T-helper 9 cell (primary cell): ENCODE results near the gene FRMD4A.

Experiments used
- DNase-seq: peaks from one replicate; pipeline ENCODE4 v3.0.0-alpha.2; 2020

The FRMD4A gene

DNA sequence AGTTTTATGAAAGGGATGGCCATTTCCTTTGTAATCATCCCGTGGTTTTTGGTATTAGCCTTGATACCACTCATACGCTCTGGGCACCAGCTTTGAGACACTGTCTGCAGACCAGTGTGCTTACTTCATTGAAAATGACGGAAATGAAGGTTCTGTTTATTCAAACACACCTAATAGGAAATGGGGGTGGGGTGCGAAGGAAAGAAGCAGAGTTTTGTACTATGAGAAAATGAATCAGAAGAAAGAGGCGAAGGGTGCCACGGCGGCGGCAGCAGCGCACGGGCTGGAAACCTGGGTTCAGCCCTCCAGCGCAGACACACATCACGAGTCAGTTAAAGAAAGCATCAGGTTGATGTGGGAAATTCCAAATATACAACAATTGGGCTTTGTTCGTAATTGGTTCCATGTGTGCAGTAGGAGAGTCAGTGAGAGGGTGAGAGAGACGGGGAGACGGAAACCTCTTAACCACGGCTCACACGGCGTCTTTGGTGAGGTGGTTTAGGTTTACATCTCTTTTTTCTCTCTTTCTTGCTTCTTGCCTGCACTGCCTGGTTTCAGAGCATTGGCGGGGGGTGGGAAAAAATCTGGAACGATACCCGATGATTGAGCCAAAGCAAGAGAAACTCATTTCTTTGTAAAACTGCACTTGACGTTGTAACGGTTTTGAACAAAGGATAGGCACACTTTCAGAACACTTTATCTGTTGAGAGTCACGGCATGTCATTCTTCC lies 321.2 kb downstream of the FRMD4A start:
- DNase-seq, result peak; percentile 55

DNA sequence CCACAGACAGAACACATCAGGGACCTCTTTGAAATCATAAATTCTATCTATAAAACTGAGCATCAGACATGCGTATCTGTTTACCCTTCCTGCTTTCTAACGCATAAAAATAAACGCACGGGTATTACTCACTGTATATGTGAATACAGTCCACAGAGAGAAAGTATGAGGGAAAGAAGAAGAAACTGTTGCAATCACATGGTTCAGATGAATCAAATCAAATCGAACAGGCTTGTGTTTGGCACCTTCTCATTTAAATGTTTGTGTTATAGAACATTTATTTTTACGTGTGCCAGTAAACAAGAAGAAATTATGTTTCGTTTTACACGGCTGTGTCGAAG lies 322.0 kb downstream of the FRMD4A start:
- no peak for DNase-seq

GRCh38 chr10:14004536-14004935 lies 326.2 kb downstream of the FRMD4A start:
- DNase-seq, result no peak

DNA sequence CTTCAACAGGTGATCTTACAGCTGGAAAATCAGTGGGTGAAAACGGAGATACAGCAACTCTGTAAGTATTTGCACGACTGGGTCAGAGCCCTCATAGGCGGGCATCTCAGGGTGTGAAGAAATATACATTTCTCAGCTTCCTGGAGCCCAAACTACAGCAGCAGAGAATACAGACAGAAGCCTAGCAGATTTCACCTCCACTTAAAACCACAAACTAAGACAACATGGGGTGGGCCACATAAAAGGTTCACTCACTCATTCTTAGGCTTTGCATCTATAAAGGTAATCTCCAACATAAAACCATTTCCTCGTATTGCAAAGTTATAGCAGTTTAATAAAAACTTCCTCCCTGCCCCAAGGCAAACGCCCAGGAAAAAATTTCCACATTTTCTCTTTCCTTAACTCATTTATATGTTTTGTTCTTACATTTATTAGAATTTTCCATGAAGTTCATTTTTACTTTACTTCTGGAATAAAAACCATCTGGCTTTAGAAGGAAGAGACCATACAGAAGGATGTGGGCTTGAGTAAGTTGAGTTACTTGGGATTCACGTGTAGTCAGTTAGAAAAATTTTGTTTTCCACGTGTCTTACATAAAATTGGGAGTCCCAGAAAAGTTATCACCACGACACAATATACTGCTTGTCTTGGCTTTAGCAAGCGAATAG lies 327.1 kb downstream of the FRMD4A start:
- DNase-seq, result no peak

- no peak for DNase-seq
These were observed 329.3 kb downstream of the FRMD4A start for GRCh38 chr10:14001298-14002040.

DNA sequence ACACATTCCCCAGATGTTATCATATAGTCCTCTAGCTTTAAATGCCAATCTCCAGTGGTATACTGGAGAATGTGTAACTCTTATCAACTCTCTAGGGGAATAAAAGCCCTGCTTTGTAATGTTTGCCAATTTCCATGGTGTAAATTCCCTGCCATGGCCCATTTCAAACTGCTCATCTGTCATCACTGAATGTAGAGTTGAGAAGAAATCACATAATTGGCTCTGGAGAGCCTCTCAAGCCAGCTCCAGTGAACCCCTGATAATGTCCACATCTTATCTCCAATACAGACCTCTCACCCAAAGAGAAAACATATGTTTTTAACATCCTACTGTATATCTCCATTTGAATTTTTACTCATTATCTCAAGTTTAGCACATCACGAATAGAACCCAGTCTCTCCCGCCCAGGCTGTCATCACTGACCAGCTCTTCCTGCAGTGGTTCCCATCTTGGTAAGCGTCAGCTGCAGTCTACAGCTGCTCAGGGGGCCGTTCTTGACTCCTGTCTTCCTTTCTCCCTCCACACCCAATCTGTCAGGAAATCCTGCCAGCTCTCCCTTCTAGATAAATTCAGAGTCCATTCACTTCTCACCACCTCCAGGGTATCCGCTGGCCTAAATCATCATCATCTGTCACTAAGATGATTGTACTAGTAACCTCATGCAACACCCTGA lies 332.4 kb downstream of the FRMD4A start:
- no peak for DNase-seq

GRCh38 chr10:13997650-13998049 lies 333.1 kb downstream of the FRMD4A start:
- DNase-seq, result no peak

DNA sequence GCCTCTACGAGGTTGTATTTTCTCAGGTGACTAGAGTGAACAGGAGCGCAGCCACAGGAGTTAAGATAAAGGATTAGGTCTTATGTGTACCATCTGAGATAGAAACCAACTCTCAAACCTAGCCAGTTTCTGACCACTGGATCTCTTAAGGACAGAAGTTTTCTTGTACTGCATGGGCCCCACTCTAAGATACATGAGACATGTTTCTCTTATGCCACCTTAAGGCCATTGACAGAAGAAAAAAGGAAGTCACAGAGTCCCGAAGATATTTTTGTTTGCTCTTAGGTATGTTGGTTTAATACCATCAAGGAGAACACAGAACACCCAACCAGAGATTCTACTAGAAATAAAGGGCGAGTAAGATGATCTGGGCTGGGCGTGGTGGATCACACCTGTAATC lies 335.8 kb downstream of the FRMD4A start:
- DNase-seq, result no peak

DNA sequence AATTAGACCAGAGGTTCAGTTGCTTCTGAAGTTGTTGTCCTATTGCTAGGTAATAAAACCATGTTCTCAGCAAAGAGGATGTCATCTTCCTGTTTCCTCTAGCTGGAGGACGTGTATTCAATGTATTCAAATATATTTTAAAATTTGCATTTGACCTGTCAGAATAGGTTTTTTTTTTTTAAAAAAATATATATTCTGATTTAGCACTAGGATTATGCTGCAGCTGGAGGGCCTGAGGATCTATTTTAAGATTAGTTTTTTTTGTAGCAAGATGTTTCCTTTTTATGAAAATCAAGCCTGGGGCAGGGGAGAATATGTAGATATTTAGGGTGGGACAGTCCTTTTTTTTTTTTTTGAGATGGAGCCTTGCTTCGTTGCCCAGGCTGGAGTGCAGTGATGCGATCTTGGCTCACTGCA lies 337.0 kb downstream of the FRMD4A start:
- DNase-seq, result no peak

DNA sequence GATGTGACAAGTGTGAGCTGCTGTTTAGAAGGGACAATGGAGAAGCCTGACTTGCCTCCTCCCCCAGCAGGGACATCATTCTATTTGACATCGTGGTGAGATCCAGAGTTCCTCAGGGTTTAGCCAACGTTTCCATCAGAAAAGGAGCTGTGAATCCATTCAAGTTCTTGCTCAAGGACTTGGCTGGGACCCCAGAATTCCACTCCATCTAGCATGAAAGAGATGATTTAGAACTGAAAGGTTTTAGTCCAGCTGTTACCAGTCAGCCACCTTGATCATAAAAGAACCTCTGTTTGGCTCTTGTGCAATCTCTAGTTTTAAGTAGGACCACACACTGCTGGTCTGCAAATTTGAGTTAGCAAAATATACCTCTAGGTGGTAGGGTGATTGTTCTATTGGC lies 337.6 kb downstream of the FRMD4A start:
- no peak for DNase-seq

DNA sequence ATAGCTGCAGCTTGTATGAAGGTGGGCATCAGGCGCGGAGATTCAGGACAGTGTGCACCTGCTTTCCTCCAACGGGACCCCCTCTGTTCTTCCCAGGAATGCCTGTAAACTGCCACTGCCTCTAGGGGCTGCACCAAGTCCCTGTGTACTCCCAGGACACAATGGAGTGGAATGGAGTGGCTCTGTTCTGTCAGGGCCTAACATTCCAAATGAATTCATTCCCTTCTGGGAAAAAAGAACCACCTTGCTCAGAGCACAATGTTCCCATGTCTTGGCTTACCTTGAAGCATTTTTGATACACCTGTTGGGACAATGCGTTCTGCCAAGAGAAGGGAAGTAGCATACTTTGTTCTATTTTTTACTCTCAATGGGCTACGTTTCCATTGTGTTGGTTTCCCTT lies 339.4 kb downstream of the FRMD4A start:
- no peak for DNase-seq

GRCh38 chr10:13990946-13991345 lies 339.8 kb downstream of the FRMD4A start:
- DNase-seq, result no peak

DNA sequence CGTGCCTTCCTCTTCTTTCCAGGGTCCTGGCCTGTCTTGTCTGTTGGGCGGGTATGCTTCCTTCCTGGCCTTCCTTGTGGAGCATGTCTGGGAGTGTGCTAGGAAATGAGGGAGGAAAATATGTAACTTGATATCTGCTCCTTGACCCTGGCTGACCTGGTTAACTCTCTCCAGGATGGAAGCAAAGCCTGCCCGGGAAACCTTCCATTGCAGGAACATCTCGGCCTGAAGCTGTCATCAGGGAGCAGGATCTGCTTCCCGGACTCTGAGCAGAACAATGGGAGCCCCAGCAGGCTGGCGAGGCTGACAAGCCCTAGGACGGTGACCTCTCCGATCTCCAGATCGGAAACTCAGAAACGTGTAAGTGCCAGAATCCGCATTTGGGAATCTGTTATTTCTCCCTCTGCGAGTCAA lies 340.3 kb downstream of the FRMD4A start:
- DNase-seq, result no peak

- DNase-seq, result no peak
These were observed 341.1 kb downstream of the FRMD4A start for GRCh38 chr10:13989616-13990015.

GRCh38 chr10:13987446-13987845 lies 343.3 kb downstream of the FRMD4A start:
- DNase-seq, result no peak

DNA sequence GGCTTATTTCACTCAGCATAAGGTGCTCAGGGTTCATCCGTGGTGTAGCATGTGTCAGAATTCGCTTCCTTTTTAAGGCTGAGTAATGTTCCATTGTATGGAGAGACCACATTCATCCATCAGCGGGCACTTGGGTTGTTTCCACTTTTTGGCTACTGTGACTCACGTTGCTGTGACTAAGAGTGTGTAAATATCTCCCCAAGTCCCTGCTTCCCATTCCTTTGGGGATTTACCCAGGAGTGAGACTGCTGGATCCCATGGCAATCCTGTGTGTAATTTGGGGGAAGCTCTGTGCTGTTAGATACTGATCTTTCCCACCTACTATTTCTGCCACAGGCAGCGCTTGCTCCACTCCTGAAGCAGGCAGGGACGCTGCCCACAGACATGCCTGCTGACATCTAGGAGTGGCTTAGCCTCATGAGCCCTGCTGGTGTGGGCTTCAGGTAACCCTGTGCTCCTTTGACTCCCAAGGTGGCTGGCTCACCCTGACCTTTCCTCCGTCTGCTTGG lies 346.0 kb downstream of the FRMD4A start:
- no peak for DNase-seq

DNA sequence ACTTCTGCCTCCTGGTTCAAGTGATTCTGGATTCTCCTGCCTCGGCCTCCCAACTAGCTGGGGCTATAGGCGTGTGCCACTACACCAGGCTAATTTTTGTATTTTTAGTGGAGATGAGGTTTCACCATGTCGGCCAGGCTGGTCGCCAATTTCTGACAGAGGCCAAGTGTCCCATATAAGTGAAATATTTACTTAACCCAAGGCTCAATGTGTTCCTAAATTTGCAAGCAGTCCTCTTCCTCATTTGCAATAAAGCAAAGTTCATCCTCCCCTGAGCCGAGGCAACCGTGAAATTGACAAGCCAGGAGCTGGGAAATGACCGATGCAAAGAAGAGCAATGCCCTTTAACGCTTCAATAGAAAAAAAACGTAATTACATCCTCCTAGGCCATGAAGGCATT lies 347.7 kb downstream of the FRMD4A start:
- no peak for DNase-seq

DNA sequence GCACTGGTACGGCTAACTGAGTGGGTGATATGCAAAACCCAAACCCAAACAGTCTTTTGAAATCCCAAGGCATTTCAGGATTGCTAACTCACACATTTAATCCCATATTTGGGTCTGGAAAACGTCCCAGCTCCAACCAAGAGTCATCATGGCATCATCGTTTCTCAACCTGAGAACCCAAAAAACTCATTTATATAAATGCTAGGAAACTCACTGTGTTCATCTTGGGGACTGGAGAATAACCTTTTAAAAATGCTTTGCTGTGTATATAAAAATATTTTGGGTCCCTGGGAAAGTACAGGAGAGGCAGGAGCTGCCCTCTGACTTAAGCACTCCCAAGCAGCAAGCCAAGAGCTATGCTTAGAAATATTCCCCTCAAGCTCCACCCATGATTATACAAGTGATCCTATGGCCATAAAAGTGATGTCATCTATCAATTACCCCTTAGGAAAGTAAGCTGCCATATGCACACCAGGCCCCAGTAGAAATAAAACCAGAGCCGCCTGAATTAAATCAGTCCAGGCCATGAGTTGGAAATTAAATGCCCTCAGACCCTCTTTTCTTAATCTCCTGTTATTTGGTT lies 352.1 kb downstream of the FRMD4A start:
- no peak for DNase-seq

DNA sequence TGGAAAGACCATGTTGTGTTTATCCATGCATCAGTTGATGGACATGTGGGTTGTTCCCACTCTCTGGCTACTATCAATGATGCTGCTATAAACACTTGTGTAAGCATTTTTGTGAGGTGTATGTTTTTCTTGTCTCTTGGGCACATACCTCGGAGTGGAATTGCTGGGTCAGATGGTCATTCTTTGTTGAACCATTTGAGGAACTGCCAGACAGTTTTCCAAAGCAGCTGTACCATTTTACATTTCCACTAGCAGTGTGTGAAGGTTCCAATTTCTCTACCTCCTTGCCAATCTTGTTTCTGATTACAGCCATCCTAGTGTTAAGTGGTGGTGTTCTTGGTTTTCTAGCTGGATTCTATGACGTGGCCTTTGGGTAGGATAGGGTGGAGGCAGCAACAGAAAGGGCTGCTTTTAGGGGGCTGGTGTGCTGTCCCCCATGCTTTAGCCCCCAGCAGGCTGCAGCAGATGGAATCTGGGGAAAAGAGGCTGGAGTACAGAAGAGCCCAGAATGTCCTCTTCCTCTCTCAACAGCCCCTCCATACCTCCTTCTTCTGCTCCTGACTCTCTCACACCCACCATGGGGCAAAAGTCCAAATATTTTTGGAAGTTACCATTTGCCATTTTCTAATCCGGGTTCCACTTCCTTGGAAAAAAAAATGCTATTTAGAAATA lies 352.7 kb downstream of the FRMD4A start:
- no peak for DNase-seq

GRCh38 chr10:13973742-13974141 lies 357.0 kb downstream of the FRMD4A start:
- no peak for DNase-seq

DNA sequence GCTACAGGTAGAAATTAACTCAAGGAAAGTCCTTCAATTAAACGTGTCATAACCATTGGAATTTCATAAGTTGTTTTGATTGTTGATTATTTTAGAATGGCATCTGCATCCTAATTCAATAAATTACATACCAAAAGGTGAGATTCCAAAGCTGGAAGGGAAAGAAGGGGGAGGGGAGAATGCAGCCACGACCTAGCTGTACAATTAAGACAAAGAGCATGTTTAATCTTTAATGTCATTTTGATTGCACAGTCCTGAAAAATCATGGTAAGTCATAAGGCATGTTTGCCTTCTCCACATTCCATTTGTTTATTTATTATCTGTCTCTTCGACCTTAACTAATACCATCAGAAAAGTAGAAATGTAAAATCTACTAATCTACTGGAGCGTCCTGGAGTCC lies 358.1 kb downstream of the FRMD4A start:
- no peak for DNase-seq
